Heart left ventricle (tissue), 16 donors: Measurements from ENCODE around the gene SNX24. TPM values are rescaled to one million over a fixed set of nuclear protein-coding genes. Genes with fewer than 3 reads are reported as not detected.

Experiments used
- ATAC-seq, 4 donors: fragments of 200-7000 bp; cut with Tn5 transposase; one replicate each; pipeline ENCODE4 v1.9.1; 2020 to 2022; ENCODE audit warnings: moderate library complexity in 4 of 4, mild to moderate bottlenecking in 3 of 4, moderate number of reproducible peaks in 1 of 4
- DNase-seq, 5 donors: peaks; one replicate each; pipeline ENCODE4 v3.0.0-alpha.2; 2020
- H3K27ac ChIP-seq, 12 donors: fragments of 200-600 bp; sonication (generic) in 4 of 12; one replicate each; pipeline versions ENCODE4 v1.5.0 to v1.8.0; 2016 to 2022; ENCODE audit warnings: mild to moderate bottlenecking in 2 of 12
- H3K27me3 ChIP-seq, 9 donors: fragments of 200-600 bp; sonication (generic) in 2 of 9; one replicate each; pipeline versions ENCODE4 v1.5.1 to v1.8.0; 2016 to 2022; ENCODE audit warnings: mild to moderate bottlenecking in 3 of 9
- H3K36me3 ChIP-seq, 9 donors: fragments of 200-600 bp; sonication (generic) in 2 of 9; one replicate each; pipeline versions ENCODE4 v1.5.0 to v1.8.0; 2018 to 2022; ENCODE audit warnings: mild to moderate bottlenecking in 2 of 9
- H3K4me1 ChIP-seq, 12 donors: fragments of 200-600 bp; sonication (generic) in 4 of 12; one replicate each; pipeline versions ENCODE4 v1.5.0 to v1.8.0; 2016 to 2022; ENCODE audit warnings: mild to moderate bottlenecking in 3 of 12
- H3K4me3 ChIP-seq, 12 donors: fragments of 200-600 bp; sonication (generic) in 4 of 12; one replicate each; pipeline versions ENCODE4 v1.5.0 to v1.8.0; 2017 to 2022; ENCODE audit warnings: mild to moderate bottlenecking in 9 of 12, moderate library complexity in 4 of 12
- H3K9me3 ChIP-seq, 12 donors: fragments of 200-600 bp; sonication (generic) in 4 of 12; one replicate each; pipeline versions ENCODE4 v1.5.0 to v1.8.0; 2016 to 2022; ENCODE audit warnings: mild to moderate bottlenecking in 1 of 12
- CTCF ChIP-seq, 12 donors: fragments of 200-600 bp; sonication (generic) in 4 of 12; IDR thresholded peaks; one replicate each; pipeline versions ENCODE4 v1.5.0 to v1.8.0; 2018 to 2022; ENCODE audit warnings: antibody characterized with exemption in 12 of 12, mild to moderate bottlenecking in 5 of 12
- POLR2A ChIP-seq, 2 donors: fragments of 450-650 bp; IDR thresholded peaks; one replicate each; pipeline ENCODE4 v1.6.1; 2017; ENCODE audit warnings: antibody characterized with exemption in 2 of 2, mild to moderate bottlenecking in 2 of 2, moderate library complexity in 2 of 2
- WGBS, 4 donors: extraction: QIAGEN DNeasy Blood & Tissue Kit in 2 of 4; methylation state at CpG; one replicate each; pipeline versions ENCODE4 v1.1.5 to v1.1.7; 2013 to 2018; 5-methylcytosine and 5-hydroxymethylcytosine counted together
- intact Hi-C, 10 donors: fragments of 100-400 bp; cut with DNase I; formaldehyde crosslinking; loops; one replicate each; pipeline versions ENCODE4 v1.11.1 to v1.14.2; 2022
- polyA plus RNA-seq, 2 donors: library from polyadenylated mRNA; stranded (reverse); fragments of 200-250 nt; gene quantifications; one replicate each; pipeline ENCODE4 v1.2.3, GENCODE V29; 2013
- total RNA-seq, 9 donors: library from RNA; depleted of rRNA in 2 of 9; stranded (reverse); fragments of >200 nt in 2 of 9; fragmentation: NEBNext Ultra II Directional in 3 of 9; extraction: Animal tissue kit (Norgen Biotek cat#: 25700) in 3 of 9; gene quantifications; one replicate each; pipeline versions ENCODE4 v1.1.0 to v1.2.4, GENCODE V29; 2016 to 2023
- donor health status: ischemic (EF 13 %, LVEDD 7.1; RV severe dilation, severe dysfunction).
- donor health status: healthy with polysubstance abuse.
- donor health status: DM: no; HTN: yes; CAD: no.
- donor health status: DM: no; HTN: no; CAD: no.
- donor health status: ischemic (EF 25% LVEDD 6.9; RV normal size, moderate dysfunction).
- donor health status: ischemic (EF 25% LVEDD 5.7; RV mildly dilated, moderate dysfunction).
- donor health status: healthy.
- donor health status: DM: yes; HTN: yes; CAD: no.
- donor health status: ischemic (EF 35%, LVEDD 5.7; RV mildly dilated, moderate dysfunction).
- donor health status: nonischemic (EF 11% LVEDD 7.7; RV severe dilation, severe dysfunction).
- donor health status: DM: yes; HTN: yes; CAD: no.
- donor health status: PGD.
- donor health status: ischemic (EF 29% LVEDD 5.4; RV normal size, mild dysfunction).
- donor health status: nonischemic (EF 23%, LVEDD 6.1; RV moderate dilation, normal function).

Gene SNX24
- total and polyA plus RNA-seq, 11 donors = 10.0 to 21.2 (median 14.8) TPM

GRCh38 chr5:122836947-122837346, 8.5 kb upstream of the SNX24 start:
- 91 to 94% (median 92%) methylated on average over 3 of the region's 3 CpGs for WGBS, 4 donors
- H3K9me3 ChIP-seq = peaks cover 0 to 9% (median 0%) of the 10 kb centered on the region in 12 donors
- no peak for ATAC-seq

GRCh38 chr5:122839731-122840130, 5.7 kb upstream of the SNX24 start:
- Histone ChIP-seq H3K4me3 (no peak overlapping the region), H3K27me3 (no peaks in the 10 kb centered on the region), H3K9me3 (peaks cover 0 to 9% (median 0%) of the 10 kb centered on the region in 12 donors), H3K4me1 (peaks cover 0 to 11% (median 6%) of the 10 kb centered on the region in 12 donors), H3K36me3 (peaks cover 0 to 3% (median 0%) of the 10 kb centered on the region in 9 donors), H3K27ac (no peak overlapping the region)
- no peak for DNase-seq
- WGBS, 4 donors = 94 to 98% (median 95%) methylated on average over 4 of the region's 4 CpGs
- TF ChIP-seq CTCF (IDR thresholded peaks at IDR 0.05) = no peak
- TF ChIP-seq POLR2A (IDR thresholded peaks at IDR 0.05) = no peak
- no peak for ATAC-seq
- intact Hi-C loops = loop anchor here in 2 of 10 donors (5.0 to 10.0 kb wide), 2 partner anchors 62 to 65 kb away; partner anchors contain the start of gene SNX2 (in 2 of the 2)

More at GRCh38 chr5:122836947-122837346, 8.5 kb upstream of the SNX24 start:
- Histone ChIP-seq H3K27ac (no peak overlapping the region), H3K36me3 (peaks cover 0 to 3% (median 0%) of the 10 kb centered on the region in 9 donors), H3K4me3 (no peak overlapping the region), H3K4me1 (no peaks in the 10 kb centered on the region), H3K27me3 (no peaks in the 10 kb centered on the region)
- TF ChIP-seq CTCF (IDR thresholded peaks at IDR 0.05) (no peak), POLR2A (IDR thresholded peaks at IDR 0.05) (no peak)
- no peak for DNase-seq
- intact Hi-C loops = no loop called here

- Histone ChIP-seq H3K4me3 (no peak overlapping the region), H3K36me3 (no peaks in the 10 kb centered on the region), H3K9me3 (peaks cover 0 to 9% (median 0%) of the 10 kb centered on the region in 12 donors), H3K27ac (no peak overlapping the region), H3K4me1 (peaks cover 0 to 25% (median 15%) of the 10 kb centered on the region in 12 donors), H3K27me3 (no peaks in the 10 kb centered on the region)
- TF ChIP-seq POLR2A (IDR thresholded peaks at IDR 0.05) = no peak
- TF ChIP-seq CTCF (IDR thresholded peaks at IDR 0.05) = no peak
- WGBS, 4 donors = 94 to 99% (median 98%) methylated on average over 6 of the region's 6 CpGs
- intact Hi-C loops = loop anchor here in 2 of 10 donors (5.0 to 10.0 kb wide), 2 partner anchors 65 to 67 kb away; partner anchors contain the start of gene SNX2 (in 2 of the 2)
- ATAC-seq (no peak), DNase-seq (no peak)
Measured at GRCh38 chr5:122842016-122842580, 3.3 kb upstream of the SNX24 start.

GRCh38 chr5:122844136-122844909, 1.1 kb upstream of the SNX24 start:
- WGBS, 4 donors = 42 to 49% (median 44%) methylated on average over 22 of the region's 22 CpGs
- TF ChIP-seq POLR2A (IDR thresholded peaks at IDR 0.05) (no peak), CTCF (IDR thresholded peaks at IDR 0.05) (no peak)
- no peak for DNase-seq
- Histone ChIP-seq H3K27ac (peak overlapping the region; percentile 39 to 93 (median 88)), H3K9me3 (peaks cover 0 to 9% (median 0%) of the 10 kb centered on the region in 12 donors), H3K4me3 (peak overlapping the region; percentile 74 to 98 (median 92)), H3K4me1 (peaks cover 0 to 39% (median 15%) of the 10 kb centered on the region in 12 donors), H3K27me3 (no peaks in the 10 kb centered on the region), H3K36me3 (no peaks in the 10 kb centered on the region)
- intact Hi-C loops = loop anchor here in 4 of 10 donors (2.0 to 10.0 kb wide), 3 partner anchors 67 to 70 kb away; partner anchors contain the start of gene SNX2 (in 4 of the 4)
- peak in 2 of 4 donors; percentile 17 to 29 for ATAC-seq
